ENCODE data around the gene MEIOB.

GRCh38 chr16:1810536-1810935 is 61.4 kb downstream of the MEIOB start:
- no peak for TF ChIP-seq POLR2A (IDR thresholded peaks at IDR 0.05; ENCODE audit: low read length)
- no peak for TF ChIP-seq GATA1 (IDR thresholded peaks at IDR 0.05; ENCODE audit: low read depth, low read length)

Data from erythroblast (primary cell).